ENCODE data around the gene PCP2. TPM values are rescaled to one million over a fixed set of nuclear protein-coding genes. Genes with fewer than 3 reads are reported as not detected.

The PCP2 gene
- total and polyA plus RNA-seq, 2 of the 8 experiments (the other 6 are each of a cell fraction or from before 2014, with no cell fraction given), result not detected

DNA sequence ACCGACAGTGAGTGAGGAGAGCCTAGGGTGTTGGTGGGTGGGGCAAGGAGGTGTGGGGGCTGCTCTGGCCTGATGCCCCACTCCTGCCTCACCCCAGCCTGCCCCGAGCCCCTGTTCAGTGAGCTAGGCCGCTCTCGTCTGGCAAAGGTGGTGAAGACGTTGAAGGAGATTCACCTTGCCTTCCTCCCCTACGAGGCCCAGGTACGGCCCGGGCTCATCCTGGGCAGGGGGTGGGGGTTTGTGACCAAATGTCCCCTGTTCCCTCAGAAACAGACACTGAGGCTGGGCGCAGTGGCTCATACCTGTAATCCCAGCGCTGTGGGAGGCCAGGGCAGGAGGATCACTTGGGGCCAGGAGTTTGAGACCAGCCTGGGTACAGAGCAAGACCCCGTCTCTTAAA lies 7.3 kb upstream of the PCP2 start (continued):
- TF ChIP-seq CHD7 (IDR thresholded peaks at IDR 0.05; ENCODE audit: insufficient replicate concordance, low read length), result no peak
- TF ChIP-seq SRF (IDR thresholded peaks at IDR 0.05; ENCODE audit: low read depth, low read length), result no peak
- TF ChIP-seq POLR2AphosphoS5 (IDR thresholded peaks at IDR 0.05; ENCODE audit: low read depth, low read length), result no peak
- TF ChIP-seq JUND (IDR thresholded peaks at IDR 0.05; ENCODE audit: low read length), result no peak
- TF ChIP-seq TAF7 (optimal IDR thresholded peaks at IDR 0.05; ENCODE audit: borderline replicate concordance, low read depth, low read length), result no peak
- TF ChIP-seq CBX5 (IDR thresholded peaks at IDR 0.05; ENCODE audit: low read depth, low read length), result no peak
- TF ChIP-seq ATF2 (IDR thresholded peaks at IDR 0.05; ENCODE audit: low read length), result no peak
